ENCODE measurements around the gene CAMK2G.

GRCh38 chr10:73799899-73800559 lies 74.3 kb downstream of the CAMK2G start:
- TF ChIP-seq CTCF (IDR thresholded peaks at IDR 0.05) (no peak), POLR2A (IDR thresholded peaks at IDR 0.05) (no peak)

Measured in heart left ventricle (tissue), 13 donors.